SK-N-SH treated with all-trans-retinoic acid at 6 μM for 48 hours (cell line): ENCODE data around the gene RGS6.

Experiments used
- ATAC-seq: fragments of 200-7000 bp; cut with Tn5 transposase; 3 replicates; pipeline ENCODE4 v1.9.1; 2020; ENCODE audit warnings: mild to moderate bottlenecking, moderate library complexity
- ARNTL ChIP-seq: fragments of 450-650 bp; formaldehyde crosslinking; IDR thresholded peaks from 2 replicates; pipeline ENCODE4 v1.5.0; 2020; ENCODE audit warnings: low read depth, mild to moderate bottlenecking, moderate library complexity, borderline replicate concordance
- BACH2 ChIP-seq: fragments of 250-450 bp; sonication (Bioruptor Pico); IDR thresholded peaks from 2 replicates; pipeline ENCODE4 v1.9.0; 2021; ENCODE audit warnings: mild to moderate bottlenecking, borderline replicate concordance
- CREB5 ChIP-seq: fragments of 250-450 bp; sonication (Bioruptor Pico); IDR thresholded peaks from 2 replicates; pipeline ENCODE4 v1.5.1; 2020; ENCODE audit warnings: low read depth, mild to moderate bottlenecking, moderate library complexity
- CSDC2 ChIP-seq: fragments of 250-450 bp; sonication (Bioruptor Pico); IDR thresholded peaks from 2 replicates; pipeline ENCODE4 v1.5.0; 2020; ENCODE audit warnings: mild to moderate bottlenecking, moderate library complexity
- CSRNP3 ChIP-seq: fragments of 250-450 bp; sonication (Bioruptor Pico); IDR thresholded peaks from 2 replicates; pipeline ENCODE4 v1.5.1; 2021; ENCODE audit warnings: mild to moderate bottlenecking, moderate library complexity
- ESRRG ChIP-seq: fragments of 250-450 bp; sonication (Bioruptor Pico); IDR thresholded peaks from 2 replicates; pipeline ENCODE4 v1.6.1; 2021; ENCODE audit warnings: mild to moderate bottlenecking
- GLIS3 ChIP-seq: fragments of 250-450 bp; sonication (Bioruptor Pico); IDR thresholded peaks from 2 replicates; pipeline ENCODE4 v1.5.0; 2020; ENCODE audit warnings: mild to moderate bottlenecking, moderate library complexity
- ISL1 ChIP-seq: fragments of 250-450 bp; sonication (Bioruptor Pico); IDR thresholded peaks from 2 replicates; pipeline ENCODE4 v2.1.2; 2022; ENCODE audit warnings: mild to moderate bottlenecking, moderate library complexity
- OSR1 ChIP-seq: fragments of 250-450 bp; sonication (Bioruptor Pico); IDR thresholded peaks from 2 replicates; pipeline ENCODE4 v1.8.0; 2022; ENCODE audit warnings: moderate library complexity, mild to moderate bottlenecking, inconsistent platforms
- PATZ1 ChIP-seq: fragments of 250-450 bp; sonication (Bioruptor Pico); IDR thresholded peaks from 2 replicates; pipeline ENCODE4 v1.8.0; 2020; ENCODE audit warnings: mild to moderate bottlenecking, moderate library complexity, borderline replicate concordance
- POU6F1 ChIP-seq: fragments of 250-450 bp; sonication (Bioruptor Pico); IDR thresholded peaks from 2 replicates; pipeline ENCODE4 v1.8.0; 2021; ENCODE audit warnings: low read depth, mild to moderate bottlenecking, moderate library complexity, borderline replicate concordance
- RARB ChIP-seq: fragments of 250-450 bp; sonication (Bioruptor Pico); IDR thresholded peaks from 2 replicates; pipeline ENCODE4 v1.8.0; 2021; ENCODE audit warnings: mild to moderate bottlenecking, moderate library complexity
- SNAI2 ChIP-seq: fragments of 250-450 bp; sonication (Bioruptor Pico); IDR thresholded peaks from 2 replicates; pipeline ENCODE4 v1.5.0; 2020; ENCODE audit warnings: mild to moderate bottlenecking, moderate library complexity
- TCF4 ChIP-seq: fragments of 250-450 bp; sonication (Bioruptor Pico); IDR thresholded peaks from 2 replicates; pipeline ENCODE4 v1.8.0; 2021; ENCODE audit warnings: mild to moderate bottlenecking, moderate library complexity, borderline replicate concordance
- TOX ChIP-seq: fragments of 250-450 bp; sonication (Bioruptor Pico); IDR thresholded peaks from 2 replicates; pipeline ENCODE4 v1.8.0; 2021; ENCODE audit warnings: mild to moderate bottlenecking, moderate library complexity, borderline replicate concordance
- TSHZ2 ChIP-seq: fragments of 250-450 bp; sonication (Bioruptor Pico); IDR thresholded peaks from 2 replicates; pipeline ENCODE4 v1.5.0; 2020; ENCODE audit warnings: mild to moderate bottlenecking, moderate library complexity
- ZFP30 ChIP-seq: fragments of 450-650 bp; formaldehyde crosslinking; IDR thresholded peaks from 2 replicates; pipeline ENCODE4 v1.5.0; 2022; ENCODE audit warnings: mild to moderate bottlenecking, moderate library complexity
- ZNF565 ChIP-seq: fragments of 450-650 bp; formaldehyde crosslinking; conservative IDR thresholded peaks from 2 replicates; pipeline ENCODE4 v1.5.0; 2020; ENCODE audit warnings: low read depth, mild to moderate bottlenecking, moderate library complexity
- ZNF70 ChIP-seq: fragments of 450-650 bp; formaldehyde crosslinking; IDR thresholded peaks from 2 replicates; pipeline ENCODE4 v1.5.0; 2020; ENCODE audit warnings: mild to moderate bottlenecking, moderate library complexity
- ZNF8 ChIP-seq: fragments of 450-650 bp; formaldehyde crosslinking; IDR thresholded peaks from 2 replicates; pipeline ENCODE4 v1.5.0; 2020; ENCODE audit warnings: mild to moderate bottlenecking, moderate library complexity

RGS6 gene

GRCh38 chr14:72543341-72543740, 611.1 kb downstream of the RGS6 start:
- ATAC-seq, result no peak
- TF ChIP-seq CSDC2 (CRISPR knock-in tag) (no peak), ZNF565 (CRISPR knock-in tag) (no peak), BACH2 (CRISPR knock-in tag) (no peak), ARNTL (no peak), POU6F1 (no peak), ZNF70 (CRISPR knock-in tag) (no peak), OSR1 (CRISPR knock-in tag) (no peak), TOX (CRISPR knock-in tag) (no peak), TCF4 (no peak), ISL1 (no peak), ZFP30 (CRISPR knock-in tag) (no peak), ZNF8 (CRISPR knock-in tag) (no peak), CREB5 (CRISPR knock-in tag) (no peak), ESRRG (CRISPR knock-in tag) (no peak), TSHZ2 (no peak), PATZ1 (CRISPR knock-in tag) (no peak), SNAI2 (CRISPR knock-in tag) (no peak), GLIS3 (CRISPR knock-in tag) (no peak), RARB (no peak), CSRNP3 (CRISPR knock-in tag) (no peak)

GRCh38 chr14:72544615-72545387, 612.6 kb downstream of the RGS6 start:
- TF ChIP-seq CSRNP3 (CRISPR knock-in tag) (no peak), SNAI2 (CRISPR knock-in tag) (no peak), OSR1 (CRISPR knock-in tag) (no peak)
- ATAC-seq, result no peak
